Hematopoietic multipotent progenitor cell treated with erythropoietin and hydrocortisone succinate and interleukin-3 and kit ligand, for 17 days (in vitro differentiated cells): ENCODE measurements around the gene SMYD3.
"Not testable (repeated sequence)": the region's sequence is repeated elsewhere in the genome, so short reads cannot be mapped to it uniquely, and the experiment has no call there.

ENCODE experiments used
- DNase-seq: peaks from one replicate; pipeline ENCODE4 v3.0.0-alpha.2; 2015; ENCODE audit warnings: low spot score

Gene SMYD3

GRCh38 chr1:245834002-245834401 is 673.1 kb downstream of the SMYD3 start:
- DNase-seq, result no peak

- no peak for DNase-seq
These were observed 674.1 kb downstream of the SMYD3 start for GRCh38 chr1:245832771-245833527.

- no peak for DNase-seq
These were observed 675.6 kb downstream of the SMYD3 start for GRCh38 chr1:245831518-245831917.

- no peak for DNase-seq
These were observed 677.3 kb downstream of the SMYD3 start for GRCh38 chr1:245829826-245830225.

DNA sequence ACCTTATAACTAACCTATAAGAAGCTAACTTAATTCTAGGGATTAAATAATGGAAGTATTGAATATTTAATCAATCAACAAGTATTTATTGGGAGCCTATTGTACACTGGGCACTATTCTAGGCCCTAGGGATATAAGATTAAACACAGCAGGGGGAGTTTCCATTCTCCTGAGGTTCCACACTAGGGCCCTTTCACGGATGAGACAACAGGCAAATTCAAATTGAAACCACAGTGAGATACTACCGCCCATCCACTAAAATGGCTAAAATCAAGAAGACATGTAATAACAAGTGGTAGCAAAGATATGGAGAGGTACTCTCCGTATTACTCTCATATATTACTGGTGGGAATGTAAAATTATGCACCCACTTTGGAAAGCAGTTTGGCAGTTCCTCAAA is 677.9 kb downstream of the SMYD3 start:
- DNase-seq, result no peak

GRCh38 chr1:245827301-245827700 is 679.8 kb downstream of the SMYD3 start:
- DNase-seq, result no peak

DNA sequence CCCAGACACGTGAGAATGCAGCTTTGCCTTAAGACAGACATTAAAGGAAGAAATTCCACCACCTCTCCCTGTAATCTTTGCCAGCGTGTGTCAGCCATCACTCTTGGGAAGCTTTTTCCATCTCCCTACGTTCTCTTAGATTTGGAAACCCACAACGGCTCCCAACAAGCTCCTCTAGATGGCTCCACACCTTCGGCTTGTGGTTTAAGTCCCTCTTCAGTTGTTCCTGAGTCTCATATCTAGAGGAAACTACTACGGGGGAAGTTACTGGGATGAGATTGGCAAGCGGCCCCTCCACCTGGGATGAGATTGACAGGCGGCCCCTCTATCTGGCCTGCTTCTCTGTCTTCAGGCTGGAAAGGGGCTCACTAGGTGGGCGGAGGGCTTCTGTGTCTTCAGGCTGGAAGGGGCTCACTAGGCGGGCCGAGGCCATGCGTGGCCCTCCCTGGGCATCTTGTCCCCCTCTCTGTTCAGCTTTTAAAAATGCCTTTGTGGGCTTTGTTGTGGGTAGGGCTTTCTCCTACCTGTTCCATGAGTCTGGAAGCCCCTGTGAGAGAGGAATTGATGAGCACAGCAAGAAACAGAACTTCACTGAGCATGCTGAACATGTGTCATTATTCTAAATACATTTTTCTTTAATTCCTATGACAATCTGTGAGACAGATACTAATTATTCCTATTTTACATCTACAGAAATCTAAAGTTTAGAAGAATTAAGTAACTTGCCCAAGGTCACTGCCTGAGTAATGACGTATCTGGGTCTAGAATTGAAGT is 681.8 kb downstream of the SMYD3 start:
- DNase-seq, result no peak

DNA sequence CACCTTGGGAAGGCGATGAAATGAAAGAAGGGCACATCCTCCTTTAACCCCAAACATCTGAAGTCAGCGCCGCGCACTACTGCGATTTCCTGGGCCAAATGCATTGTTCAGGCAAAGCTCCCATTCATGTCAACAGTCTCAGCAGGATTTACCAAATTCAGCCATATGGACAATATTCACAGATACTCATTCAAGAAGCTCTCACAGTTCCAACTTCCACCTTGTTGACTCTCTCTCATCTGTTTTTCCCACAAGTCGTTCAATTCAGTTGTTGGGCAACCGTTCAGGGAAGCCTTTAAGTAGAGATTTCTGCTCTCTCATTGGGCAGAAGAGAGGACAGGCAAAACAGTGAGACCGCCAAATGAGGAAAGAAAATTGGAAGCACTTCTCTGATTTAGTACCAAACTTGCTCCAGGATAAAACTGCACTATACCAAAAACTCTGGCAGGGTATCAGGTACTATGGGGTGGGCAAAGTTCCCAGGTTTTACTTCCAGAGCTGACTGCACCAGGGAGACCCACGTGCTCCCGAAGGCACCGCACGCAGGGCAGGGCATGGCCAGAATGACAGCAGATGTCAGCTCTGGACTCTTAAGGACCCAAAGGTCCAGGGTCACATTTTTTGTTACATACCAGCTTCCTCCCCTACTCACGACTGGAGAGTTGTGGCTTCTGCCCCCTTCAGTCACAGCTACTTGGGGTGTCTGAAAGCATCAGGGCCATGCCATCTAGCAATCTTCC is 683.5 kb downstream of the SMYD3 start:
- DNase-seq, result no peak

DNA sequence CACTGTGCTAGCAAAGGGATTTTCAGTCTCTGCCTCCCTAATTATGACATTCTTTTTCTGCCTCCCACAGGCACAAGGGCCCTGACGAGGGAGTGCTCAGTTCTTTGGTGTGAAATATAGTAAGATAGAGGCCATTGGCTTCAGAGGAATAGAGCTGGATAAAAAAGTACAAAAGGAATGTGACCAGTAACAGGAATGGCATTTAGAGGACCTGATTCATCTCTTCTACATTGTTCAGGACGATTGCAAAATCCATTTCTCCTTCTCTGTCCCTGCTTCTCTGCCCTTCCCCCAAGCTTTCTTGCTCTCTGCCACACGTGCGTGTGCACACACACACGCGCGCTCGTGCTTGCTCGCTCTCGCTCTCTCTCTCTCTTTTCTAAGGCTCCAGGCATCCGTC is 684.1 kb downstream of the SMYD3 start:
- DNase-seq, result no peak

DNA sequence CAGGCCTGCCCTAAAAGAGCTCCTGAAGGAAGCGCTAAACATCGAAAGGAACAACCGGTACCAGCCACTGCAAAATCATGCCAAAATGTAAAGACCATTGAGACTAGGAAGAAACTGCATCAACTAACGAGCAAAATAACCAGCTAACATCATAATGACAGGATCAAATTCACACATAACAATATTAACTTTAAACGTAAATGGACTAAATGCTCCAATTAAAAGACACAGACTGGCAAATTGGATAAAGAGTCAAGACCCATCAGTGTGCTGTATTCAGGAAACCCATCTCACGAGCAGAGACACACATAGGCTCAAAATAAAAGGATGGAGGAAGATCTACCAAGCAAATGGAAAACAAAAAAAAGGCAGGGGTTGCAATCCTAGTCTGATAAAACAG is 688.7 kb downstream of the SMYD3 start:
- DNase-seq, result not testable (repeated sequence)

GRCh38 chr1:245816496-245816895 is 690.6 kb downstream of the SMYD3 start:
- DNase-seq, result not testable (repeated sequence)

- no peak for DNase-seq
These were observed 692.4 kb downstream of the SMYD3 start for GRCh38 chr1:245814651-245815050.

- DNase-seq, result no peak
These were observed 694.8 kb downstream of the SMYD3 start for GRCh38 chr1:245812278-245812677.

DNA sequence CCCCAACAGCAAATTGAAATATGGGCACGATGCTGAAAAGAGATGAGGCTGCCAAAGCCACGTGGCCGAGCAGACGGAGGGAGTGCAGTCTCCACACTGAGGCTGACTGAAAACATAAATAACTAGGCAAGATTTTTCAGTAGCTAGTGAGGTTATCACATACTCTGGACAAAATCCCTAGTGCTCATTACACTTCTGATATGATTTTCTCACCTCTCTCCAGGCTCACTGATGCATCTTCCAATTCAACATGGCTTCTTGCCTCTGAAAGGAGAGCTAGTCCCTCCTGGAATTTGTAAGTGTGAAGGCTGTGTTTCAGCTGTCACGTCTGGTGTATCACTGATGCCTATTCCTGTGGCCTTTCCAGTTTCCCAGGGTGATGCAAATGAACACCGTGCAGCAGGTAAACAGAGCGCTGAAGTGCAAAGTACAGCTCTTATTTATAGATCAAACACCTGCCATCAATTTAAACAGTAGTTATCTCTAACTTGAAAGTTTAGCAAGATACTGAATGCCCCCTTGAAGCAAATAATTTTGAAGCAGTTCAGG is 696.2 kb downstream of the SMYD3 start:
- no peak for DNase-seq

GRCh38 chr1:245810181-245810769 is 696.8 kb downstream of the SMYD3 start:
- no peak for DNase-seq

GRCh38 chr1:245809361-245809760 is 697.7 kb downstream of the SMYD3 start:
- no peak for DNase-seq

DNA sequence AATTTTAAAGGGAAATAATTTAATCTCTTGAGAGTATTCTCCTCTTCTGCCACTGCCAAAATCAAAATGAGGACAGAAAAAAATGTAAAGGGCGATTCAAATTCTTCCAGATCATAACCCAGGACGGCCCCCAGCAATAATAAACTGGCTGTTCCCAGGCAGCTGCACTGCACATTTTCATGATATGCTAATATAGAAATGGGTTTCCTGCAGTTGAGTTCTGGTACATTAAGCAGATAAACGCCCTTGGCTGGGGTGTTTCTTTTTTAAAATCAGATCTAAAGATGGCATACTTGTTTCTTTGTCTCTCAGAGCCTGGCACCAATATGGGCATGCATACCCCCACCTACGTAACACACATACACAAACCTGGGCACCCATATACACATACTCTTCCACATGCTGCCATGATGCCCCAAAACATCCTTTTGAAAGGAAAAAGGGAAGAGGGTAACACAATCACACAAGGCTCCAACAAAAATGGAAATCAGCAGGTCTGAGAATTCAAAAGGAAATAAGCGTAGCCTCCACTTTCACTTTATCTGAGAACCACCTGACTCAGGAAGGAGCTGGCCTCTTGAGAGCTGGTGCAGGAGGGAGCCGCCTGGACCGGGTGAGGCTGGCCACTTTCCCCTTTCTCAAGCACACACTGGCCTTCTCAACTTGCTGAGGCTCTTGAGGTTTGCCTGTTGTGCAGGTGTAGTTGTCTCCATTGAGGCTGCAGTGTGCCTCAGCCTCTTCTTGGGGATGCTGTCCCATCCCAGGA is 698.9 kb downstream of the SMYD3 start:
- DNase-seq, result no peak

- no peak for DNase-seq
These were observed 699.8 kb downstream of the SMYD3 start for GRCh38 chr1:245807306-245807705.

DNA sequence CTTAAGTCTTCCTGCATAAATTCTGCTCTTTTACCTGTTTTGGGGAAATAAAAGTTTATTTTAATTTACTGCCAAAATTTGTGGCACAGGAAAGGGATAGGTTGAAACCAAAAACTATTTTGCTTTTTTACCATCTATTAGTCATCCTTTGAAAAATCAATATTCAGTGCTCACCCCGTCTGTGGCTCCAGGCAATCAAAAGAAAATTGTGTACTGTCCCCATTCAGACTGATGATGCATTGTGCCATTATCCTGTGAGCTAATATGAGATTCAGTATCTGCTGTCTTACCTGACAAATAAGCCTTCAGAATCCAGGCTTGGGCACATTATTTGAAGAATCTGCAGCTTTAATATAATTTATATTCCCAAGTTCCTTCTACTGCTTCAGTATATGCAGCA is 701.5 kb downstream of the SMYD3 start:
- DNase-seq, result no peak

DNA sequence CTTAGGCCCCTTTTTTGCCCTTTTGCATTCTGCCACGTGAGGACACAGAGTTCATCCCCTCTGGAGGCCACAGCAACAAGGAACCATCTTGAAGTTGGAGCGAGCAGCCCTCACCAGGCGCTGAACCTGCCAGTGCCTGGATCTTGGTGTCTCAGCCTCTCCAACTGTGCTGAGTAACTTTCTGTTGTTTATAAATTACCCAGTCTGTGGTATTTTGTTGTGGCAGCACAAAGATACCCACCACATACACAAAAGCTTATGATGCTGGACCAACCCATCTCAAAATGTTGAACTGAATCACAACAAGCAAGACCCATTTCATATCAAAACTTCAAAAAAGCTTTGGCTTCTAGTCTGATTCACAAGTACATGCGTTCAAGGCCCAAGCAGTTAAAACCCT is 702.4 kb downstream of the SMYD3 start:
- DNase-seq, result no peak

GRCh38 chr1:245803666-245804037 is 703.4 kb downstream of the SMYD3 start:
- no peak for DNase-seq
